ENCODE results near the gene CHID1.

DNA sequence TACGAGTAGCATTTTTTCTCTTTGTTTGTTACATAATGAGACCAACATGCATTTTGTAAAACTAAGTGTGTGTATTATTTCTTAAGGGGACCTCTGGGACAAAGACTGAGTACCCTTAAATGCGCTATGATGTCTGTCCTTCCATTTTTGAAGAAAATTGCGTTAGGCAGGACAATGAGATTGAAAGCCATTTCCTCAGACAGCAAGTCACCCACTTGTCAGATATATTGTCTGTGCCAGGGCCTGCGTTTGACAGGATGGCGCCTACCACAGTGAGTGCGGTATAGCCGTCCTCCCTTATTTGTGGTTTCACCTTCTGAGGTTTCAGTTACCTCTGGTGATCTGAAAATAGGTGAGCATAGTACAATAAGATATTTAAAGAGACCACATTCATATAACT, 17.3 kb upstream of the CHID1 start:
- TF ChIP-seq POLR2A (IDR thresholded peaks at IDR 0.05; ENCODE audit: control extremely low read depth in 1 of 2, low read depth in 2 of 2, low read length in 2 of 2) (no peak), TBP (IDR thresholded peaks at IDR 0.05; ENCODE audit: low read depth, low read length) (no peak), GABPA (IDR thresholded peaks at IDR 0.05; ENCODE audit: borderline replicate concordance, insufficient read depth, low read length) (no peak), PHF8 (conservative IDR thresholded peaks at IDR 0.05; ENCODE audit: low read depth, low read length) (no peak), EGR1 (IDR thresholded peaks at IDR 0.05; ENCODE audit: borderline replicate concordance, low read depth, low read length) (no peak), EP300 (IDR thresholded peaks at IDR 0.05; ENCODE audit: borderline replicate concordance in 1 of 2, low read depth in 2 of 2, low read length in 2 of 2) (no peak)
